Suprapubic skin (tissue), 3 donors: Measurements from ENCODE around the gene RAD51AP2.

ENCODE experiments used
- POLR2A ChIP-seq, 2 donors: fragments of 450-650 bp; IDR thresholded peaks; one replicate each; pipeline ENCODE4 v1.6.1; 2017; ENCODE audit warnings: antibody characterized with exemption in 2 of 2, mild to moderate bottlenecking in 2 of 2, moderate library complexity in 2 of 2
- TF ChIP-seq, protein P1 (sequence below), 2 donors: fragments of 200-600 bp in 1 of 2; fragments of 450-650 bp in 1 of 2; sonication (generic) in 1 of 2; IDR thresholded peaks; one replicate each; pipeline ENCODE4 v1.5.1; 2016 to 2019; ENCODE audit warnings: antibody characterized with exemption in 2 of 2, mild to moderate bottlenecking in 1 of 2, moderate library complexity in 1 of 2

DNA sequence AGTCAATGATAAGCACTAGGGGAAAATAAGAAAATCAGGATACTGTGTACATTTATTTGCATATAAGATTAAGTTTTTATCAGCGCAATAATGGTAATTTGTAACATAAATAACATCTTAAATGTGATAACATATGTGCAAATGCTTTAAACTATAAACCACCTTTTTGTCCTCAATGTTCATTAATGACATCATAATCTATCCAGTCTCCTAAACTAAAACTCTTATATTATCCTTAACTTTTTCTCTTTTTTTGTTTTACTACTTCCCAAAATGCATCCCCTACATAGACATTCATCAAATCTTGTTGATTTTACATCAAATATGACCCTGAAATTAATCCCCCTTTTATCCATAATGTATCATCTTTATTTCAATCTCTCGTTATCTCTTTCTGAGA, 3.4 kb upstream of the RAD51AP2 start:
- TF ChIP-seq, protein P1, sequence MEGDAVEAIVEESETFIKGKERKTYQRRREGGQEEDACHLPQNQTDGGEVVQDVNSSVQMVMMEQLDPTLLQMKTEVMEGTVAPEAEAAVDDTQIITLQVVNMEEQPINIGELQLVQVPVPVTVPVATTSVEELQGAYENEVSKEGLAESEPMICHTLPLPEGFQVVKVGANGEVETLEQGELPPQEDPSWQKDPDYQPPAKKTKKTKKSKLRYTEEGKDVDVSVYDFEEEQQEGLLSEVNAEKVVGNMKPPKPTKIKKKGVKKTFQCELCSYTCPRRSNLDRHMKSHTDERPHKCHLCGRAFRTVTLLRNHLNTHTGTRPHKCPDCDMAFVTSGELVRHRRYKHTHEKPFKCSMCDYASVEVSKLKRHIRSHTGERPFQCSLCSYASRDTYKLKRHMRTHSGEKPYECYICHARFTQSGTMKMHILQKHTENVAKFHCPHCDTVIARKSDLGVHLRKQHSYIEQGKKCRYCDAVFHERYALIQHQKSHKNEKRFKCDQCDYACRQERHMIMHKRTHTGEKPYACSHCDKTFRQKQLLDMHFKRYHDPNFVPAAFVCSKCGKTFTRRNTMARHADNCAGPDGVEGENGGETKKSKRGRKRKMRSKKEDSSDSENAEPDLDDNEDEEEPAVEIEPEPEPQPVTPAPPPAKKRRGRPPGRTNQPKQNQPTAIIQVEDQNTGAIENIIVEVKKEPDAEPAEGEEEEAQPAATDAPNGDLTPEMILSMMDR (IDR thresholded peaks at IDR 0.05): no peak
- TF ChIP-seq POLR2A (IDR thresholded peaks at IDR 0.05): no peak
